HEK293 (cell line): ENCODE data around the gene DUSP10.

Experiments
- CTCF ChIA-PET: fragments of 350-600 bp; formaldehyde crosslinking; extraction: SDS; loops from one replicate; lab custom pipeline; 2021; ENCODE audit warnings: antibody characterized with exemption; lab: Yijun Ruan, JAX
- POLR2A ChIA-PET: fragments of 300-600 bp; formaldehyde crosslinking; extraction: SDS; loops from one replicate; lab custom pipeline; 2020; ENCODE audit warnings: antibody characterized with exemption, inconsistent platforms; lab: Yijun Ruan, JAX
- H3K27ac ChIP-seq: fragments of 200-500 bp; sonication (Bioruptor generic); 2 replicates; pipeline ENCODE4 v1.5.1; 2014; ENCODE audit warnings: low read depth, low read length, control low read depth, inconsistent platforms; ENCODE audit errors: extremely low read depth
- H3K36me3 ChIP-seq, 2 experiments: fragments of 200-500 bp in 1 of 2; sonication (Bioruptor generic) in 1 of 2; 1 replicate in 1 of 2; 2 replicates in 1 of 2; pipeline ENCODE4 v1.5.1; 2014 to 2017; ENCODE audit warnings: inconsistent platforms in 2 of 2, low read length in 2 of 2; ENCODE audit not compliant: control insufficient read depth in 2 of 2, insufficient read depth in 1 of 2
- H3K4me1 ChIP-seq: fragments of 200-500 bp; sonication (Bioruptor generic); 2 replicates; pipeline ENCODE4 v1.5.1; 2014; ENCODE audit warnings: mild to moderate bottlenecking, low read length, inconsistent platforms; ENCODE audit not compliant: control insufficient read depth, insufficient read depth
- H3K4me3 ChIP-seq: 2 replicates; pipeline ENCODE4 v1.5.1; 2011; ENCODE audit warnings: low read depth, mild to moderate bottlenecking, control low read depth, low read length, moderate library complexity
- H3K9me3 ChIP-seq: fragments of 200-500 bp; sonication (Bioruptor generic); 2 replicates; pipeline ENCODE4 v1.5.1; 2014; ENCODE audit warnings: low read depth, low read length, inconsistent platforms; ENCODE audit not compliant: control insufficient read depth, insufficient read depth
- GFI1B ChIP-seq: fragments of 450-650 bp; formaldehyde crosslinking; IDR thresholded peaks from 2 replicates; pipeline ENCODE4 v1.5.1; 2016; ENCODE audit warnings: missing biosample characterization, missing genetic modification characterization
- GLIS1 ChIP-seq: fragments of 450-650 bp; formaldehyde crosslinking; IDR thresholded peaks from 2 replicates; pipeline ENCODE4 v1.5.1; 2016; ENCODE audit warnings: missing biosample characterization, missing genetic modification characterization
- HOXD13 ChIP-seq: sonication (generic); formaldehyde crosslinking; IDR thresholded peaks from 2 replicates; pipeline ENCODE4 v1.8.0; 2022; ENCODE audit warnings: missing genetic modification reagents, borderline replicate concordance
- YY1 ChIP-seq: fragments of 450-650 bp; formaldehyde crosslinking; IDR thresholded peaks from 2 replicates; pipeline ENCODE4 v1.5.1; 2018; ENCODE audit warnings: missing biosample characterization, missing genetic modification characterization
- ZNF155 ChIP-seq: fragments of 450-650 bp; formaldehyde crosslinking; IDR thresholded peaks from 2 replicates; pipeline ENCODE4 v1.5.1; 2016; ENCODE audit warnings: missing biosample characterization, missing genetic modification characterization
- ZNF174 ChIP-seq: fragments of 450-650 bp; formaldehyde crosslinking; IDR thresholded peaks from 2 replicates; pipeline ENCODE4 v1.5.0; 2017; ENCODE audit warnings: missing biosample characterization, mild to moderate bottlenecking, missing genetic modification characterization
- ZNF175 ChIP-seq: fragments of 450-650 bp; formaldehyde crosslinking; IDR thresholded peaks from 2 replicates; pipeline ENCODE4 v1.5.1; 2016; ENCODE audit warnings: missing biosample characterization, missing genetic modification characterization
- ZNF2 ChIP-seq: fragments of 450-650 bp; formaldehyde crosslinking; IDR thresholded peaks from 2 replicates; pipeline ENCODE4 v1.5.1; 2016; ENCODE audit warnings: missing biosample characterization, missing genetic modification characterization
- ZNF223 ChIP-seq: fragments of 450-650 bp; formaldehyde crosslinking; IDR thresholded peaks from 2 replicates; pipeline ENCODE4 v1.5.1; 2016; ENCODE audit warnings: missing biosample characterization, missing genetic modification characterization
- ZNF292 ChIP-seq: fragments of 450-650 bp; formaldehyde crosslinking; IDR thresholded peaks from 2 replicates; pipeline ENCODE4 v1.5.1; 2016; ENCODE audit warnings: low read depth, missing biosample characterization, missing genetic modification characterization, borderline replicate concordance
- ZNF335 ChIP-seq: fragments of 450-650 bp; formaldehyde crosslinking; conservative IDR thresholded peaks from 2 replicates; pipeline ENCODE4 v1.5.1; 2016; ENCODE audit warnings: missing biosample characterization, missing genetic modification characterization
- ZNF394 ChIP-seq: fragments of 450-650 bp; formaldehyde crosslinking; IDR thresholded peaks from 2 replicates; pipeline ENCODE4 v1.5.1; 2016; ENCODE audit warnings: missing biosample characterization, missing genetic modification characterization, mild to moderate bottlenecking, moderate library complexity, borderline replicate concordance
- ZNF416 ChIP-seq: fragments of 450-650 bp; formaldehyde crosslinking; IDR thresholded peaks from 2 replicates; pipeline ENCODE4 v1.5.1; 2016; ENCODE audit warnings: missing biosample characterization, missing genetic modification characterization
- ZNF529 ChIP-seq: fragments of 450-650 bp; formaldehyde crosslinking; IDR thresholded peaks from 2 replicates; pipeline ENCODE4 v1.5.1; 2017; ENCODE audit warnings: missing genetic modification characterization, missing biosample characterization; ENCODE audit not compliant: insufficient replicate concordance
- ZNF555 ChIP-seq: fragments of 450-650 bp; formaldehyde crosslinking; conservative IDR thresholded peaks from 2 replicates; pipeline ENCODE4 v1.5.1; 2017; ENCODE audit warnings: missing biosample characterization, mild to moderate bottlenecking, missing genetic modification characterization, inconsistent platforms
- ZNF561 ChIP-seq: fragments of 450-650 bp; IDR thresholded peaks from 2 replicates; pipeline ENCODE4 v1.5.1; 2018; ENCODE audit warnings: missing biosample characterization, missing genetic modification characterization, borderline replicate concordance
- ZNF600 ChIP-seq: fragments of 450-650 bp; formaldehyde crosslinking; IDR thresholded peaks from 2 replicates; pipeline ENCODE4 v1.5.1; 2016; ENCODE audit warnings: missing biosample characterization, missing genetic modification characterization
- ZNF629 ChIP-seq: fragments of 450-650 bp; formaldehyde crosslinking; IDR thresholded peaks from 2 replicates; pipeline ENCODE4 v1.5.1; 2017; ENCODE audit warnings: missing biosample characterization, missing genetic modification characterization
- ZNF747 ChIP-seq: fragments of 450-650 bp; formaldehyde crosslinking; IDR thresholded peaks from 2 replicates; pipeline ENCODE4 v1.5.1; 2016; ENCODE audit warnings: missing biosample characterization, missing genetic modification characterization
- ZNF792 ChIP-seq: fragments of 450-650 bp; formaldehyde crosslinking; IDR thresholded peaks from 2 replicates; pipeline ENCODE4 v1.5.1; 2016; ENCODE audit warnings: missing biosample characterization, missing genetic modification characterization
- ZSCAN30 ChIP-seq: fragments of 450-650 bp; IDR thresholded peaks from 2 replicates; pipeline ENCODE4 v1.5.1; 2018; ENCODE audit warnings: missing biosample characterization, mild to moderate bottlenecking, missing genetic modification characterization, moderate library complexity
- TF ChIP-seq, protein P1 (sequence below): fragments of 450-650 bp; formaldehyde crosslinking; IDR thresholded peaks from 2 replicates; pipeline ENCODE4 v1.5.1; 2017; ENCODE audit warnings: missing biosample characterization, missing genetic modification characterization
- TF ChIP-seq, protein P2 (sequence below): fragments of 450-650 bp; formaldehyde crosslinking; IDR thresholded peaks from 2 replicates; pipeline ENCODE4 v1.5.1; 2016; ENCODE audit warnings: missing biosample characterization, missing genetic modification characterization
- TF ChIP-seq, protein P3 (sequence below): fragments of 450-650 bp; formaldehyde crosslinking; IDR thresholded peaks from 2 replicates; pipeline ENCODE4 v1.5.1; 2017; ENCODE audit warnings: missing biosample characterization, mild to moderate bottlenecking, missing genetic modification characterization, moderate library complexity
- TF ChIP-seq, protein P4 (sequence below): sonication (generic); formaldehyde crosslinking; IDR thresholded peaks from 2 replicates; pipeline ENCODE4 v1.8.1; 2022; ENCODE audit warnings: mild to moderate bottlenecking, moderate library complexity, missing genetic modification reagents
- TF ChIP-seq, protein P5 (sequence below): fragments of 450-650 bp; formaldehyde crosslinking; optimal IDR thresholded peaks from 2 replicates; pipeline ENCODE3; 2016; ENCODE audit warnings: missing biosample characterization, mild to moderate bottlenecking, missing genetic modification characterization

Gene DUSP10

DNA sequence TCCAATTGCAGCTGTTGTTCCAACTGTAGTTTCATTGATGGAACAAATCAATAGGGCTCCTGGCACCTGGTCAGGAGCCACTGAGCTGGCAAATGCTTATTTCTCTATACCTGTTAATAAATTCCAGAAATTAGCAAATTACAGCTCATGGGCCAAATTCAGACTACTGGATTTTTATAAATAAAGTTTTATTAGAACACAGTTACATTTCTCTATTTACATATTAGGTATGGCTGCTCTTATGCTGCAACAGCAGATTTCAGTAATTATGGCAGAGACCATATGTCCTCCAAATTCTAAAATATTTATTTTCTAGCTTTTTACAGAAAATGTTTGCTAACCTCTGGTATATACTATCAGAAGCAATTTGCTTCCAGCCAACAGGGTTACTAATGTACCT, 47.8 kb downstream of the DUSP10 start (continued):
- no peak for TF ChIP-seq ZNF629 (tag by site-specific recombination)
- TF ChIP-seq, protein P1, sequence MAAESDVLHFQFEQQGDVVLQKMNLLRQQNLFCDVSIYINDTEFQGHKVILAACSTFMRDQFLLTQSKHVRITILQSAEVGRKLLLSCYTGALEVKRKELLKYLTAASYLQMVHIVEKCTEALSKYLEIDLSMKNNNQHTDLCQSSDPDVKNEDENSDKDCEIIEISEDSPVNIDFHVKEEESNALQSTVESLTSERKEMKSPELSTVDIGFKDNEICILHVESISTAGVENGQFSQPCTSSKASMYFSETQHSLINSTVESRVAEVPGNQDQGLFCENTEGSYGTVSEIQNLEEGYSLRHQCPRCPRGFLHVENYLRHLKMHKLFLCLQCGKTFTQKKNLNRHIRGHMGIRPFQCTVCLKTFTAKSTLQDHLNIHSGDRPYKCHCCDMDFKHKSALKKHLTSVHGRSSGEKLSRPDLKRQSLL (tag by site-specific recombination): no peak
- TF ChIP-seq, all 188 proteins: peak for 0

DNA sequence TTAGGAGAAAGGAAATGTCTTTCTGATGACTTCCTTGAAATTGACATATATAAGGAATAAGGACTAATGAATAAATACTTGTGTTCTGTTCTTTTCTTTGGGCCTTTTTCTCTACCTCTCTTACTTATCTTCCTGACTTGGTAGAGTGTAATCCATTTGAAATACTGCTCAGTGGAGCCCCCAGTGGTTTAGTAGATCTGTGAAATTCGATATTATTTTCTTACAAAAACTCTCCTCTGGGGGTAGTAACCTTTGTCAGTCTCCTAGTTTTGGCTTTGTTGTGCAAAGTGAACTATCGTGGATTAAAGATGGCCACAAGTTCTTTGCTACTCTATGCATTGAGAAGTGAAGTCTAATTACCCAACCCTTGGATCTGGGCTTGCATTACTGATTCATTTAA, 48.8 kb downstream of the DUSP10 start:
- Histone ChIP-seq H3K9me3 (no peaks in the 10 kb centered on the region), H3K4me1 (no peaks in the 10 kb centered on the region), H3K27ac (no peak overlapping the region), H3K36me3 (no peaks in the 10 kb centered on the region), H3K4me3 (no peak overlapping the region)
- POLR2A ChIA-PET: no interaction called here
- CTCF ChIA-PET: interaction anchor here (1.0 to 1.2 kb wide), 2 partner anchors 12 to 48 kb away, joined by 4 to 7 read pairs; partner anchors contain the start of gene DUSP10
- TF ChIP-seq ZNF555 (tag by site-specific recombination) (no peak), ZNF174 (tag by site-specific recombination) (no peak), ZNF747 (no peak), GFI1B (tag by site-specific recombination) (no peak), ZSCAN30 (tag by site-specific recombination) (no peak), ZNF155 (tag by site-specific recombination) (no peak), ZNF292 (no peak), ZNF394 (tag by site-specific recombination) (no peak)
- TF ChIP-seq, protein P2, sequence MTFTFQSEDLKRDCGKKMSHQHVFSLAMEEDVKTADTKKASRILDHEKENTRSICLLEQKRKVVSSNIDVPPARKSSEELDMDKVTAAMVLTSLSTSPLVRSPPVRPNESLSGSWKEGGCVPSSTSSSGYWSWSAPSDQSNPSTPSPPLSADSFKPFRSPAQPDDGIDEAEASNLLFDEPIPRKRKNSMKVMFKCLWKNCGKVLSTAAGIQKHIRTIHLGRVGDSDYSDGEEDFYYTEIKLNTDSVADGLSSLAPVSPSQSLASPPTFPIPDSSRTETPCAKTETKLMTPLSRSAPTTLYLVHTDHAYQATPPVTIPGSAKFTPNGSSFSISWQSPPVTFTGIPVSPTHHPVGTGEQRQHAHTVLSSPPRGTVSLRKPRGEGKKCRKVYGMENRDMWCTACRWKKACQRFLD (tag by site-specific recombination): no peak
- TF ChIP-seq, protein P3, sequence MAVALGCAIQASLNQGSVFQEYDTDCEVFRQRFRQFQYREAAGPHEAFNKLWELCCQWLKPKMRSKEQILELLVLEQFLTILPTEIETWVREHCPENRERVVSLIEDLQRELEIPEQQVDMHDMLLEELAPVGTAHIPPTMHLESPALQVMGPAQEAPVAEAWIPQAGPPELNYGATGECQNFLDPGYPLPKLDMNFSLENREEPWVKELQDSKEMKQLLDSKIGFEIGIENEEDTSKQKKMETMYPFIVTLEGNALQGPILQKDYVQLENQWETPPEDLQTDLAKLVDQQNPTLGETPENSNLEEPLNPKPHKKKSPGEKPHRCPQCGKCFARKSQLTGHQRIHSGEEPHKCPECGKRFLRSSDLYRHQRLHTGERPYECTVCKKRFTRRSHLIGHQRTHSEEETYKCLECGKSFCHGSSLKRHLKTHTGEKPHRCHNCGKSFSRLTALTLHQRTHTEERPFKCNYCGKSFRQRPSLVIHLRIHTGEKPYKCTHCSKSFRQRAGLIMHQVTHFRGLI (tag by site-specific recombination): no peak

DNA sequence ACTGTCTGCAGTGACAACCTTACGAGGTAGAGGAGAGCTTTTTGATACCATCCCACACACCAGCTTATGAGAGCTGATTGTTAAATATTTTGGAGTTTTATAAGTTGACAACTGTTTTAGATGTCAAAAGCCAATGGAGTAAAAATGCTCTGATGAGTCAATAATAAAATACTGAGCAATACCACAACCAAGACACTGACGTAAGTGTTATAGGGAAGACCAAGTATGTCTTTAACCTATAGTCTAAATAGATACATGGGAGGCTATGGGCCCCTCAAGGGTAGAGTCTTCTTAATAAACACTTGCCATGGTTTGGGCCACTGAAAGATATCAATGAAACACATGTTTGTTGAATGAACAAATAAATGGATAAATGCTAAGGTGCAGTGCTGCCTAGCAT, 49.2 kb downstream of the DUSP10 start:
- ChIA-PET CTCF (interaction anchor here (0.6 to 1.2 kb wide), 4 partner anchors 12 to 168 kb away, joined by 3 to 7 read pairs (median 4); partner anchors contain the start of gene DUSP10), POLR2A (no interaction called here)
- no peaks in the 10 kb centered on the region for H3K9me3 ChIP-seq
- H3K27ac ChIP-seq: no peak overlapping the region
- TF ChIP-seq ZNF2 (no peak), YY1 (tag by site-specific recombination) (no peak), ZNF600 (tag by site-specific recombination) (no peak), ZNF175 (tag by site-specific recombination) (no peak), ZNF223 (tag by site-specific recombination) (no peak), ZNF561 (no peak), ZNF292 (no peak), ZNF335 (tag by site-specific recombination) (no peak), ZNF529 (tag by site-specific recombination) (no peak), GLIS1 (tag by site-specific recombination) (no peak), HOXD13 (CRISPR knock-in tag) (no peak), ZNF416 (no peak), ZNF792 (no peak)
- TF ChIP-seq, protein P4, sequence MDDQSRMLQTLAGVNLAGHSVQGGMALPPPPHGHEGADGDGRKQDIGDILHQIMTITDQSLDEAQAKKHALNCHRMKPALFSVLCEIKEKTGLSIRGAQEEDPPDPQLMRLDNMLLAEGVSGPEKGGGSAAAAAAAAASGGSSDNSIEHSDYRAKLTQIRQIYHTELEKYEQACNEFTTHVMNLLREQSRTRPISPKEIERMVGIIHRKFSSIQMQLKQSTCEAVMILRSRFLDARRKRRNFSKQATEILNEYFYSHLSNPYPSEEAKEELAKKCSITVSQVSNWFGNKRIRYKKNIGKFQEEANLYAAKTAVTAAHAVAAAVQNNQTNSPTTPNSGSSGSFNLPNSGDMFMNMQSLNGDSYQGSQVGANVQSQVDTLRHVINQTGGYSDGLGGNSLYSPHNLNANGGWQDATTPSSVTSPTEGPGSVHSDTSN (CRISPR knock-in tag): no peak
- TF ChIP-seq, protein P5, sequence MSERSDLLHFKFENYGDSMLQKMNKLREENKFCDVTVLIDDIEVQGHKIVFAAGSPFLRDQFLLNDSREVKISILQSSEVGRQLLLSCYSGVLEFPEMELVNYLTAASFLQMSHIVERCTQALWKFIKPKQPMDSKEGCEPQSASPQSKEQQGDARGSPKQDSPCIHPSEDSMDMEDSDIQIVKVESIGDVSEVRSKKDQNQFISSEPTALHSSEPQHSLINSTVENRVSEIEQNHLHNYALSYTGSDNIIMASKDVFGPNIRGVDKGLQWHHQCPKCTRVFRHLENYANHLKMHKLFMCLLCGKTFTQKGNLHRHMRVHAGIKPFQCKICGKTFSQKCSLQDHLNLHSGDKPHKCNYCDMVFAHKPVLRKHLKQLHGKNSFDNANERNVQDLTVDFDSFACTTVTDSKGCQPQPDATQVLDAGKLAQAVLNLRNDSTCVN (tag by site-specific recombination): no peak
- H3K4me1 ChIP-seq: no peaks in the 10 kb centered on the region
- no peak overlapping the region for H3K4me3 ChIP-seq
- H3K36me3 ChIP-seq: no peaks in the 10 kb centered on the region
